NT2/D1 (cell line): ENCODE data around the gene USP15.

Experiments used
- DNase-seq: peaks from one replicate; pipeline ENCODE4 v3.0.0-alpha.2; 2011; ENCODE audit warnings: low read depth, low spot score
- H3K27me3 ChIP-seq: 2 replicates; pipeline ENCODE4 v1.6.0; 2011; ENCODE audit warnings: mild to moderate bottlenecking; ENCODE audit not compliant: insufficient read length, insufficient read depth
- H3K36me3 ChIP-seq: 2 replicates; pipeline ENCODE4 v1.6.1; 2011; ENCODE audit warnings: mild to moderate bottlenecking, low read length, mixed read lengths; ENCODE audit not compliant: insufficient read depth, insufficient read length
- H3K4me1 ChIP-seq: 2 replicates; pipeline ENCODE4 v1.5.1; 2011; ENCODE audit not compliant: insufficient read depth, insufficient read length
- H3K4me3 ChIP-seq: 2 replicates; pipeline ENCODE4 v1.5.1; 2011; ENCODE audit warnings: low read depth; ENCODE audit not compliant: insufficient read length
- H3K9ac ChIP-seq: 2 replicates; pipeline ENCODE4 v1.6.0; 2011; ENCODE audit warnings: low read depth; ENCODE audit not compliant: insufficient read length
- H3K9me3 ChIP-seq: 2 replicates; pipeline ENCODE4 v1.5.1; 2011; ENCODE audit warnings: mild to moderate bottlenecking, low read length; ENCODE audit not compliant: insufficient read depth
- SUZ12 ChIP-seq: IDR thresholded peaks from 2 replicates; pipeline ENCODE4 v1.6.1; 2011; ENCODE audit not compliant: insufficient read length, insufficient read depth; ENCODE audit errors: extremely low read depth
- YY1 ChIP-seq: IDR thresholded peaks from 2 replicates; pipeline ENCODE4 v1.6.1; 2011; ENCODE audit not compliant: insufficient read length, insufficient read depth
- ZNF274 ChIP-seq: IDR thresholded peaks from 2 replicates; pipeline ENCODE4 v1.6.1; 2011; ENCODE audit warnings: mild to moderate bottlenecking, low read depth, low read length

Gene USP15

GRCh38 chr12:62308201-62308600, 48.0 kb downstream of the USP15 start:
- H3K4me1 ChIP-seq: no peaks in the 10 kb centered on the region
- TF ChIP-seq SUZ12: no peak
- TF ChIP-seq ZNF274: no peak
- TF ChIP-seq YY1: no peak
- no peak overlapping the region for H3K9ac ChIP-seq
- peaks cover 33% of the 10 kb centered on the region for H3K36me3 ChIP-seq
- DNase-seq: no peak
- peaks cover 18% of the 10 kb centered on the region for H3K9me3 ChIP-seq
- H3K4me3 ChIP-seq: no peak overlapping the region
- no peaks in the 10 kb centered on the region for H3K27me3 ChIP-seq

DNA sequence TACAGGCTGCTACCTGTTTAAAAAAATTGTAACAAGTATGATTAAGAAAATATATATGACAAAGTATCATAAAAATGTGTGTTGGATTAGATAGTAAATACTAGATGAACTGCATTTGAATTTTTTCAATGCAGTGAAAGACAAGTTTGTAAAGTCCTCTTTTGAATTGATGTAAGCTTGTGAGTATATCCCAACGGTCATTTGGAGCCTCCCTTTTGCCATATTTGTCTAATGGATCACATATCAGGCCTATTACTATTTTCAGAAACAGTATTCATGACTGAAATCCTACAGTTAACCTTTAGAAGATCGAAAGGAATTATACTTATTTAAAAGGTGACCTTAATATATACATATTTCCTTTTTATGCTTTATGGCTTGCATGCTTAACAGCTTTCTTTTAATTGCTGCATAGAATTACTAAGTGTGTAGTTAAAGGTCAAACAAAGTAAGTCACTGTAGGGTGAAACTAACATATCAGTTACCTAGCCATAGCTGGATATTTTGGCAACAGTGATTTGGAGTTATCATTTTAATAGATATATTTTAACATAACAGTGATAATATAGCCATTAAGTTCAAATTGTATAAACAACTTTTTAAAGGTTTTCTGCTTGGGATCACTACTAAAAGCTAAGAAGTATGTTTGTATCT, 53.6 kb downstream of the USP15 start:
- Histone ChIP-seq H3K4me3 (no peak overlapping the region), H3K9ac (no peak overlapping the region), H3K27me3 (no peaks in the 10 kb centered on the region)

GRCh38 chr12:62317017-62317416, 56.8 kb downstream of the USP15 start:
- Histone ChIP-seq H3K4me3 (no peak overlapping the region), H3K9ac (no peak overlapping the region), H3K9me3 (no peaks in the 10 kb centered on the region), H3K27me3 (no peaks in the 10 kb centered on the region), H3K4me1 (no peaks in the 10 kb centered on the region), H3K36me3 (peaks cover 28% of the 10 kb centered on the region)
- no peak for DNase-seq
- TF ChIP-seq YY1 (no peak), ZNF274 (no peak), SUZ12 (no peak)

More for the DNA sequence above, 53.6 kb downstream of the USP15 start:
- TF ChIP-seq SUZ12 (no peak), ZNF274 (no peak), YY1 (no peak)
- peaks cover 16% of the 10 kb centered on the region for H3K36me3 ChIP-seq
- no peak for DNase-seq
- no peaks in the 10 kb centered on the region for H3K9me3 ChIP-seq
- no peaks in the 10 kb centered on the region for H3K4me1 ChIP-seq

GRCh38 chr12:62319058-62319457, 58.9 kb downstream of the USP15 start:
- Histone ChIP-seq H3K9ac (no peak overlapping the region), H3K4me1 (no peaks in the 10 kb centered on the region), H3K4me3 (no peak overlapping the region), H3K27me3 (no peaks in the 10 kb centered on the region), H3K9me3 (no peaks in the 10 kb centered on the region), H3K36me3 (peaks cover 29% of the 10 kb centered on the region)
- TF ChIP-seq YY1: no peak
- no peak for TF ChIP-seq SUZ12
- TF ChIP-seq ZNF274: no peak
- DNase-seq: no peak

DNA sequence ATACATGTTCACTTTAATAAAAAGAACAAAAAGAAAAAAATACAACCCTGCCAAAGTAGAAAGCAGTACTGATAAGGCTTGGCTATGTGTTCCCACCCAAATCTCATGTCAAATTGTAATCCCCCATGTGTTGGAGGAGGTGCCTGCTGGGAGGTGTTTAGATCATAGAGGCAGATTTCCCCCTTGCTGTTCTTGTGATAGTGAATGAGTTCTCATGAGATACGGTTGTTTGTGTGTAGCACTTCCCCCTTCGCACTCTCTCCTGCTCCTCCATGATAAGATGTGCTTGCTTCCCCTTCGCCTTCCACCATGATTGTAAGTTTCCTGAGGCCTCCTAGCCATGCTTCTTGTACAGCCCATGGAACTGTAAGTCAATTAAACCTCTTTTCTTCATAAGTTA, 59.9 kb downstream of the USP15 start:
- DNase-seq: no peak
- TF ChIP-seq YY1 (no peak), ZNF274 (no peak), SUZ12 (no peak)
- Histone ChIP-seq H3K4me1 (no peaks in the 10 kb centered on the region), H3K27me3 (no peaks in the 10 kb centered on the region), H3K36me3 (peaks cover 26% of the 10 kb centered on the region), H3K9ac (no peak overlapping the region), H3K4me3 (no peak overlapping the region), H3K9me3 (no peaks in the 10 kb centered on the region)

GRCh38 chr12:62323386-62323785, 63.2 kb downstream of the USP15 start:
- H3K9me3 ChIP-seq: no peaks in the 10 kb centered on the region
- no peaks in the 10 kb centered on the region for H3K27me3 ChIP-seq
- H3K36me3 ChIP-seq: peaks cover 29% of the 10 kb centered on the region
- TF ChIP-seq YY1: no peak
- no peaks in the 10 kb centered on the region for H3K4me1 ChIP-seq
- no peak for DNase-seq
- H3K4me3 ChIP-seq: no peak overlapping the region
- no peak overlapping the region for H3K9ac ChIP-seq

DNA sequence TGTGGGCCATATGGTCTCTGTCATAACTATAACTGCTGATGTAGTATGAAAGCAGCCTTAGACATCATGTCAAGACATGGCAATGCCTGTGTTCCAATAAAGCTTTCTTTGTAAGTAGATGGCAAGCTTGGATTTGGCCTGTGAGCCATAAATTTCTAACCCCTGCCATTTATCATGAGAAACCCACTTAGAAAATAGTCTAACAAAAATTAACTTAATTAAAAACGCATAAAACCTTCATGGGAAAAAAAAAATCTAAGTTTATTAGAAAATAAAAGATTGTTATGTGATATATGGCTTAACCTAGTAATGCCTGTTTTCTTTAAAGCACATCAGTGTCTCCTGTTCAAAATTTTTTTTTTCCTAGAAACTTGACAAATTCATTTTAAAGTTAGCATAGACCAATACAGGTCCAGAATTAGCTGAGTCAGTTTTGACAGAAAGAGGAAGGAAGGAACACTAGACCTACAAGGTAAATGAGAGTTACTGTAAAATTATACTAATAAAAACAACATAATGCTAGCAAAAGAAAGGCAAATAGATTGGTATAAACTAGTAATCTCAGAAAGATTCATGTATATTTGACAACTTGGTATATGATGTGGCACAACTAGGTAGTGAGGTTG, 68.2 kb downstream of the USP15 start:
- Histone ChIP-seq H3K27me3 (no peaks in the 10 kb centered on the region), H3K36me3 (peaks cover 22% of the 10 kb centered on the region), H3K4me3 (no peak overlapping the region), H3K9ac (no peak overlapping the region), H3K9me3 (no peaks in the 10 kb centered on the region), H3K4me1 (no peaks in the 10 kb centered on the region)
- no peak for DNase-seq
- TF ChIP-seq YY1: no peak
- TF ChIP-seq SUZ12: no peak
- TF ChIP-seq ZNF274: no peak
